Measurements from ENCODE around the gene PNPLA3. TPM values are rescaled to one million over a fixed set of nuclear protein-coding genes. Genes with fewer than 3 reads are reported as not detected.

The PNPLA3 gene
- polyA plus RNA-seq, 1 experiment = 4.8 TPM

GRCh38 chr22:43971112-43971511 is 47.5 kb downstream of the PNPLA3 start:
- CTCF ChIA-PET = no interaction called here
- Histone ChIP-seq H3K36me3 (ENCODE audit: control insufficient read depth, insufficient read depth, low read length) (peaks cover 27% of the 10 kb centered on the region), H3K4me3 (ENCODE audit: low read depth, low read length) (no peak overlapping the region), H3K27me3 (ENCODE audit: control insufficient read depth, insufficient read depth, low read length) (no peaks in the 10 kb centered on the region)
- POLR2A ChIA-PET = no interaction called here
- TF ChIP-seq, protein P1, sequence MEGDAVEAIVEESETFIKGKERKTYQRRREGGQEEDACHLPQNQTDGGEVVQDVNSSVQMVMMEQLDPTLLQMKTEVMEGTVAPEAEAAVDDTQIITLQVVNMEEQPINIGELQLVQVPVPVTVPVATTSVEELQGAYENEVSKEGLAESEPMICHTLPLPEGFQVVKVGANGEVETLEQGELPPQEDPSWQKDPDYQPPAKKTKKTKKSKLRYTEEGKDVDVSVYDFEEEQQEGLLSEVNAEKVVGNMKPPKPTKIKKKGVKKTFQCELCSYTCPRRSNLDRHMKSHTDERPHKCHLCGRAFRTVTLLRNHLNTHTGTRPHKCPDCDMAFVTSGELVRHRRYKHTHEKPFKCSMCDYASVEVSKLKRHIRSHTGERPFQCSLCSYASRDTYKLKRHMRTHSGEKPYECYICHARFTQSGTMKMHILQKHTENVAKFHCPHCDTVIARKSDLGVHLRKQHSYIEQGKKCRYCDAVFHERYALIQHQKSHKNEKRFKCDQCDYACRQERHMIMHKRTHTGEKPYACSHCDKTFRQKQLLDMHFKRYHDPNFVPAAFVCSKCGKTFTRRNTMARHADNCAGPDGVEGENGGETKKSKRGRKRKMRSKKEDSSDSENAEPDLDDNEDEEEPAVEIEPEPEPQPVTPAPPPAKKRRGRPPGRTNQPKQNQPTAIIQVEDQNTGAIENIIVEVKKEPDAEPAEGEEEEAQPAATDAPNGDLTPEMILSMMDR (IDR thresholded peaks at IDR 0.05; ENCODE audit: insufficient read depth, low read depth, low read length) = no peak
- DNase-seq (ENCODE audit: low read depth) = no peak

- ChIA-PET CTCF (interaction anchor here (0.7 to 3.1 kb wide), 6 partner anchors 14 to 654 kb away, joined by 3 to 14 read pairs (median 3); partner anchors contain the start of gene SAMM50), POLR2A (no interaction called here)
- Histone ChIP-seq H3K4me3 (ENCODE audit: low read depth, low read length) (no peak overlapping the region), H3K36me3 (ENCODE audit: control insufficient read depth, insufficient read depth, low read length) (peaks cover 30% of the 10 kb centered on the region), H3K27me3 (ENCODE audit: control insufficient read depth, insufficient read depth, low read length) (no peaks in the 10 kb centered on the region)
- no peak for DNase-seq (ENCODE audit: low read depth)
- TF ChIP-seq, protein P1 (IDR thresholded peaks at IDR 0.05; ENCODE audit: insufficient read depth, low read depth, low read length) = no peak
Observed at GRCh38 chr22:43972931-43973462, 49.4 kb downstream of the PNPLA3 start.

- Histone ChIP-seq H3K36me3 (ENCODE audit: control insufficient read depth, insufficient read depth, low read length) (peaks cover 28% of the 10 kb centered on the region), H3K4me3 (ENCODE audit: low read depth, low read length) (no peak overlapping the region), H3K27me3 (ENCODE audit: control insufficient read depth, insufficient read depth, low read length) (no peaks in the 10 kb centered on the region)
- TF ChIP-seq, protein P1 (IDR thresholded peaks at IDR 0.05; ENCODE audit: insufficient read depth, low read depth, low read length) = no peak
- DNase-seq (ENCODE audit: low read depth) = no peak
- POLR2A ChIA-PET = no interaction called here
- CTCF ChIA-PET = interaction anchor here (1.1 to 3.1 kb wide), 3 partner anchors 19 to 653 kb away, joined by 3 to 14 read pairs (median 3); no protein-coding TSS in a partner anchor
Observed at GRCh38 chr22:43974028-43974545, 50.5 kb downstream of the PNPLA3 start.

- DNase-seq (ENCODE audit: low read depth) = no peak
- ChIA-PET CTCF (interaction anchor here (1.1 to 1.7 kb wide), 2 partner anchors 18 to 29 kb away, joined by 3 to 6 read pairs; no protein-coding TSS in a partner anchor), POLR2A (no interaction called here)
- Histone ChIP-seq H3K36me3 (ENCODE audit: control insufficient read depth, insufficient read depth, low read length) (peaks cover 28% of the 10 kb centered on the region), H3K27me3 (ENCODE audit: control insufficient read depth, insufficient read depth, low read length) (no peaks in the 10 kb centered on the region), H3K4me3 (ENCODE audit: low read depth, low read length) (no peak overlapping the region)
- TF ChIP-seq, protein P1 (IDR thresholded peaks at IDR 0.05; ENCODE audit: insufficient read depth, low read depth, low read length) = no peak
Observed at GRCh38 chr22:43975041-43975440, 51.4 kb downstream of the PNPLA3 start.

DNA sequence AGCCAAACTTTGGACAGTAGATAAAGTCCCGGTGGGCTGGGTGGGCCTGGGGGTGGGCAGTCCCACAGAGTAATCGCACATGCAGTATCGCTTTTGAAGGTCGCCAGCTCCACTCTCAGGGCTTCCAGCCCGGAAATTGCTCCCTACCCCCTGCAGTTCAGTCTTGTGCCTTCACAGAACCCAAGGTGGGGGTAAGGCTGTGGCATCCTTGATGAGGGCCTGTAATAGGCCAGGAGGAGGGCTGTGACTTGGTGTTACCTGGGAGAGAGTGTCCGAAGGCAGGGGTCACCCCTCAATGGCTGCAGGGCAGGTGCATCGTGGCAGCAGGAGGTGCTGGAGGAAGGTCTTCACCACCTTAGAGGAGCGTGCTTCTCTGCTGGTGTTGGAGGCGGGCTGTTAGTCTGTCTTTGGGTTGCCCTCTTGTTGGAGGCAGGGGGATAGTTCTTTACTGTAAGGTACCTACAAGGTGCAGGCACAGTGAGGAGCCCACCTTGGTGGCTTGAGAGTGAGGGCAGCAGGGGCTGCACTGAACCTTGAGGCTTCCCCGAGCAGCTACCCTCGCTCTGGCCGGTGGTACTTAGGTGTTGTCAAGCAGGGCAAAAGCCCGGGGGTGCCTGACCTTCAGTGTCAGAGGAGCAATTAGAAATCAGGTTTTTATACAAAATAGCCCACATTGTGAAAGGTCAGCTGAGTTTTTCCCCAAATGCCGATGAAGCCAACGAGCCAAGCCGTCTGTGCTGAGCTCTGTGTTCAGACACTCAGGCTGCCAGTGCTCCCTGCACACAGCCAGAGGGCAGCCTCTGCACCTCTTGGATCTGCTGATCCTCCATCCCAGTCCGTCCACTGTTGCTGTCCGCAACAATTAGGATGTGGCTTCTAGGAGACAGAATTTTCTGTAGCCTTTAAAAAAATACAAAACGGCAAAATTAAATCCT is 53.5 kb downstream of the PNPLA3 start:
- CTCF ChIA-PET = interaction anchor here (0.6 to 1.7 kb wide), 3 partner anchors 10 to 625 kb away, joined by 3 to 6 read pairs (median 5); no protein-coding TSS in a partner anchor

More for the DNA sequence above, 53.5 kb downstream of the PNPLA3 start:
- Histone ChIP-seq H3K27me3 (ENCODE audit: control insufficient read depth, insufficient read depth, low read length) (no peaks in the 10 kb centered on the region), H3K4me3 (ENCODE audit: low read depth, low read length) (no peak overlapping the region), H3K36me3 (ENCODE audit: control insufficient read depth, insufficient read depth, low read length) (peaks cover 33% of the 10 kb centered on the region)
- DNase-seq (ENCODE audit: low read depth) = no peak
- POLR2A ChIA-PET = no interaction called here
- TF ChIP-seq, protein P1 (IDR thresholded peaks at IDR 0.05; ENCODE audit: insufficient read depth, low read depth, low read length) = no peak

All from BJ (cell line).